ENCODE results near the gene NSF. TPM values are rescaled to one million over a fixed set of nuclear protein-coding genes. Genes with fewer than 3 reads are reported as not detected.

NSF gene
- total RNA-seq, 4 donors from 2014 or later = 19.9 to 23.8 (median 21.8) TPM

DNA sequence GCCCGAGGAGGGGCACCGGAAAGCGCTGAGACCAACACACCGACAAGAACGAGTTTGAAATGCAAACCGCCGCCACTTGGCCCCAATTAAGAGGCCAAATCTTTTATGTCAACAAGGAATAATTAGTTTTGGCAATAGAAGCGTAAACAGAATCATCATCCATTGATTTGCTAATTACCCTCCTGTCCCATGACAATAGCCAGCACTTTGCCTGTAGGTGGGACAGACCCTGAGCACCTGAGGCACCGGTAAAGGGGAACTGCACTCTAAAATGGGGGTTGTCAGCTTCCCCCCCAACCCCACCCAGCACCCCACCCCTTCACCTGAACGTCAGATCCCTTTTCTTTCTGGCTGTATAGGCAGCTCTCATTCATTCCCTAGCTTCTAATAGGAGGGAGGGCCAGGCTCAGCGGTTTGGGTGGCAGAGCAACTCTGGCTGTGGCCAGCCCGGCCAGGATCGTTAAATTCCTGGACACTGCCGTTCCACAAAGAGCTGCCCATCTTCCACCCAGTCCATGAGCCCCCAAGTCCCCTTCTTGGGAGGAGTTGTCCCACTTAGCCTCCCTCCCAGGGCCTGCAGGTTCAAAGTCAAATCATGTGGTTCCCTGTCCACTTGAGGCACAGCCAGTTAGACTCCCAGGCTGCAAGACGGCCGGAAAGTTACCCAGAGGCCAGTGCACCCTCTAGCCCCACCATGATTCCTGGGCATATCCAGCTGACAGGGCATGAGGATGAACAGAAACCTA lies 182.2 kb downstream of the NSF start:
- TF ChIP-seq, protein P1, sequence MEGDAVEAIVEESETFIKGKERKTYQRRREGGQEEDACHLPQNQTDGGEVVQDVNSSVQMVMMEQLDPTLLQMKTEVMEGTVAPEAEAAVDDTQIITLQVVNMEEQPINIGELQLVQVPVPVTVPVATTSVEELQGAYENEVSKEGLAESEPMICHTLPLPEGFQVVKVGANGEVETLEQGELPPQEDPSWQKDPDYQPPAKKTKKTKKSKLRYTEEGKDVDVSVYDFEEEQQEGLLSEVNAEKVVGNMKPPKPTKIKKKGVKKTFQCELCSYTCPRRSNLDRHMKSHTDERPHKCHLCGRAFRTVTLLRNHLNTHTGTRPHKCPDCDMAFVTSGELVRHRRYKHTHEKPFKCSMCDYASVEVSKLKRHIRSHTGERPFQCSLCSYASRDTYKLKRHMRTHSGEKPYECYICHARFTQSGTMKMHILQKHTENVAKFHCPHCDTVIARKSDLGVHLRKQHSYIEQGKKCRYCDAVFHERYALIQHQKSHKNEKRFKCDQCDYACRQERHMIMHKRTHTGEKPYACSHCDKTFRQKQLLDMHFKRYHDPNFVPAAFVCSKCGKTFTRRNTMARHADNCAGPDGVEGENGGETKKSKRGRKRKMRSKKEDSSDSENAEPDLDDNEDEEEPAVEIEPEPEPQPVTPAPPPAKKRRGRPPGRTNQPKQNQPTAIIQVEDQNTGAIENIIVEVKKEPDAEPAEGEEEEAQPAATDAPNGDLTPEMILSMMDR (IDR thresholded peaks at IDR 0.05) = no peak
- ATAC-seq (ENCODE audit: low FRiP score) (no peak), DNase-seq (ENCODE audit: low spot score) (no peak)

DNA sequence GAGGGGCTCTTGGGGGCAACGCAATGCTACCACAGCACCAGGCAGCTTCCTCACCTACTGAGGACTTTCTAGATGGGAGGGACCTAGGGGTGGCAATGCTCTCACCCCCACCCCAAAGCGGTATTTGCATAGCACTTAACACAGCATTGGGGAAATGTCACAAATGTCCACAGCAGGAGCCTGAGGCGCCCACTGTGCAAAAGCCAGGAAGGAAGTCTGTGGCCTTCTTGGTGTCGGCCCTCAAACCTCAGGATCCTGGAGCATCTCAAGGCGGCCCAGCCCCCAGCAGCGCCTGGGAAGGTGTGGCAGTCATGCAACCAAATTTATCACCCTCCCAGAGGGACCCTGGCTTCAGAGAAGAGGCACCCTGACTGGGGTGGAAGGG lies 182.7 kb downstream of the NSF start:
- TF ChIP-seq, protein P1 (IDR thresholded peaks at IDR 0.05) = no peak
- DNase-seq (ENCODE audit: low spot score) (no peak), ATAC-seq (ENCODE audit: low FRiP score) (no peak)

DNA sequence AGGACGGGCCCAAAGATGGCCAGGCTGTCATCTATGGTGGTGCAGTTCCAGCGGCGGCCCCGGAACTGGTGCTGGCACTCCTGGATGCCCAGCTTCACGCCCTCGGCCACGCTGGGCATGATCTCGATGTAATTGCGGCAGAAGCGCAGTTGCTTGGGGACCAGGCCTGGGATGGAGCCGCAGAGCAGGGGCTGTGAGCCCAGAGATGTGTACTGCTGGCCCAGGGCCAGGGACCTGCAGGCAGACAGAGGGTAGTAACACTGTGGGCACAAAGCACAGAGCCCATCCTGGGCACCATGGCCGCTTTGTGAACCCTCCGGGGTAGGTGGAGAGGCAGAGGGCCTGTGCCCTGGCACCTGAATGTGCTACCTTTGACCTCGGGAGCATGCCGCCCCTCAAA lies 183.2 kb downstream of the NSF start:
- DNase-seq (ENCODE audit: low spot score) = no peak
- TF ChIP-seq, protein P1 (IDR thresholded peaks at IDR 0.05) = no peak
- ATAC-seq (ENCODE audit: low FRiP score) = no peak

DNA sequence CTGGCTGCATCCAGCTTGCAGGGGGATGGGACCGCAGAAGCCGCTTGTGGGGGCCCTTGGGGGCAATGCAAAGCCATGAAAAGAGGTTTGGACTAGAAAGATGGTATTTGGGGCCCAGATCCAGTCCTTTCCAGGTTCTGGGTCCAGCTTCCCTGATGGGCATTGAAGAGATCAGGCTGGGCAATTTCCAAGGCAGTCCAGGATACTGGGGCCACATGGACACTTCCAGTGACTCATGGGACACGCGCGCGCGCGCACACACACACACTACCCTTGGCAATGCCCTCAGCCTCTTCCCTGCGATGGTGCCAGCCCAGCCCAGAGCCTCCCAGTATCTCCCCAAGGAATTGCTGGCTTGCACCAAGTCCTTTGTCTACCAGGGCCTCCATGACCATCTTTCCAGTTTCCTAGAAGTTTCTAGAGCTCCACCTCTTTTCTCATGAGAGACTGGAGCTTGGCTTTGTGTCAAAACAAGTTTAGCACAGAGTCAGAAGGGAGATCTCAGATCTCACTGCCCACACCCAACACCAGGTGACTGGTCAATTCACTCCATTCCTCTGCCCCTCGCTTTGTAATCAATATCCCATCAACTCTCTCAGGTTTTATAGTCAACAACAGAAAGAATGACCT lies 183.8 kb downstream of the NSF start:
- TF ChIP-seq, protein P1 (IDR thresholded peaks at IDR 0.05) = no peak
- DNase-seq (ENCODE audit: low spot score) (no peak), ATAC-seq (ENCODE audit: low FRiP score) (no peak)

DNA sequence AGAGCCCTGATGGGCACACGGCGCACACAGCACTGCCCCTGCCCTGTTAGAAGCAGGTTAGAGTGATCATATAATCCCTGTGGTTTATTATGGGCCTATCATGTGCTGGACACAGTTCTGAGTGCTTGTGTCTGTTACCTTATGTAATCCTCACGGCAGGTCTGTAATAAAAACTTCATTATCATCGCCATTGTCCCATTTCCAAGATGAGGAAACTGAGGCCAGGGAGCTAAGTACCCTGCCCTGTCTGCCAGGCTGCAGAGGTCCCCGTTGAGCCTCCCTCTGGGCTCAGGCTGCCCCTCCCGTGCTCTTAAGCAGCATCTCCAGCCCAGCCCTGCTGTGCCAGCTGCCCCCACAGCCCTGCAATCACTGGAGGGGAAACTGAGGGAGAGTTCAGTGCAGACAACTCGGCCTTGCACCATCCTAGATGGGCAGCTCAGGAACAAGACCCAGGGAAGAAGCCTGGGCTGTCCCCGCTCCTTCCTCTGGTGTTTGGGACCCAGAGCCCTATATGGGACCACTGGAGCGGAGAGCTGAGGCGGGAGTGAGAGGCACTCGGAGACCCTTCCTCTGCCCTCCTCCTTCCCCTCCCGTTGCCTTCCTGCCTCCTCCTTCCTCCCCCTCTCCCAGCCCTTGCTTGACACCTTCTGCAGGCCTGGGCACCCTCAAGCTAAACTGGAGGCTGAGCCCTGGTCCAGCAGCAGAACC lies 186.0 kb downstream of the NSF start:
- ATAC-seq (ENCODE audit: low FRiP score) (no peak), DNase-seq (ENCODE audit: low spot score) (no peak)
- TF ChIP-seq, protein P1 (IDR thresholded peaks at IDR 0.05) = no peak

DNA sequence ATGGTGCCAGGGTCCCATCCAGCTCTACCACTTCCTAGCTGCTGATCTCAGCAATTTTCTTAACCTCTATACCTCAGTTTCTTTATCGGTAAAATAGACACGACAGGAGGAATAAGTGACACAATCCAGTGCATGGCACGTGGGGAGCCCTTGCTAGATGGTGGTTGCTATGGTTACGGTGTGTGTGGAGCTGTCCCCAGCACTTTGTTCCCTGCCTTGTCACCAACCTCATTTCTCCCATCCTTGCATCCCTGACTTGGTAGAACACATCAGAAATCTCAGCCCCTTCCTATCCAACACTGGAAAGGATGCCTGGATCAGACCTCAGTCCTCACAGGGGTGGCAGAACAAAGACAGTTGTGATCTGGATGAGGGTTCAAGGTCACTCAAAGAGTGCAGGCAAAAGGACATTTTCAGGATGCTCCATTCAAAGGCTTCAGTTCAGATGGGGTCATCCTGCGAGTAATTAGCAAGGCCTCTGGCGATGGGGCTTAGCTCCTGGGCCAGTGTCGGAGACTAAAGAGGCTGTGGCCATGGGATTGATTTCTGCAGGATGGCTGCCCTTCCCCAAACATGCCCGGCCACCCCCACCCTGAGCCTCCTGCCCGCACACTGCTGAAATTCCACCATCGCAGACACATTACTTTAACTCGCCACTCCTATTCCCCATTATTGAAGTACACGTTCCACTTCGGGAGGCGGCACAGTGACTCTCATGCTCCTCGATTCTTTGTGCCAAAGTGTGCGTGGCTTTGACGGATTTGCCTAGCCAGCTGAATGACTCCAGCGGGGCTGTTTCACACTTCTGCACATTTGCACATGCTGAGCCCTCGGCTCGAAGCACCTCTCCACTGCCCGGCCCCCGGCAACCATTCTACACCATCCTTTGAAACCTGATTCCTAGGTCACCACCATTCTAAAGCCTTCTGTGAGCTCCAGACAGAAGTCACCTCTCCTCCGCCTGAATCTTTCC lies 187.8 kb downstream of the NSF start:
- TF ChIP-seq, protein P1 (IDR thresholded peaks at IDR 0.05) = no peak
- no peak for ATAC-seq (ENCODE audit: low FRiP score)
- no peak for DNase-seq (ENCODE audit: low spot score)
